Kidney (tissue), 14 donors: ENCODE results near the gene GNB3. TPM values are rescaled to one million over a fixed set of nuclear protein-coding genes. Genes with fewer than 3 reads are reported as not detected.

ENCODE experiments used
- DNase-seq, 5 donors: peaks; one replicate each; pipeline ENCODE4 v3.0.0-alpha.2; 2013 to 2020
- FAIRE-seq: peaks from 2 replicates; lab custom pipeline; 2012; peaks lifted over from hg19 to GRCh38; lab: Jason Lieb, UNC
- H3K27ac ChIP-seq, 2 donors: one replicate each; pipeline ENCODE4 v1.7.0; 2013; ENCODE audit warnings: low read depth in 2 of 2, low read length in 2 of 2, inconsistent platforms in 1 of 2
- H3K27me3 ChIP-seq: one replicate; pipeline ENCODE4 v1.7.1; 2013; ENCODE audit warnings: low read length, inconsistent platforms; ENCODE audit not compliant: control insufficient read depth, insufficient read depth
- H3K36me3 ChIP-seq, 3 donors: one replicate each; pipeline versions ENCODE4 v1.7.0 to v1.7.1; 2013; ENCODE audit warnings: low read length in 3 of 3, control low read depth in 1 of 3, inconsistent platforms in 1 of 3; ENCODE audit not compliant: insufficient read depth in 3 of 3, control insufficient read depth in 2 of 3
- H3K4me1 ChIP-seq, 3 donors: one replicate each; pipeline versions ENCODE4 v1.7.0 to v1.7.1; 2013; ENCODE audit warnings: low read length in 3 of 3, inconsistent platforms in 1 of 3, low read depth in 1 of 3; ENCODE audit not compliant: control insufficient read depth in 2 of 3, insufficient read depth in 2 of 3
- H3K4me3 ChIP-seq, 3 donors: one replicate each; pipeline versions ENCODE4 v1.7.0 to v1.8.1; 2013; ENCODE audit warnings: low read length in 3 of 3, control low read depth in 1 of 3, inconsistent platforms in 1 of 3
- H3K9ac ChIP-seq, 3 donors: one replicate each; pipeline versions ENCODE4 v1.7.0 to v1.7.1; 2013; ENCODE audit warnings: low read length in 3 of 3, control low read depth in 1 of 3, inconsistent platforms in 1 of 3
- H3K9me3 ChIP-seq, 3 donors: one replicate each; pipeline versions ENCODE4 v1.7.0 to v1.7.1; 2013; ENCODE audit warnings: low read length in 3 of 3, control low read depth in 1 of 3, inconsistent platforms in 1 of 3; ENCODE audit not compliant: control insufficient read depth in 2 of 3, insufficient read depth in 1 of 3
- intact Hi-C: fragments of 100-400 bp; cut with DNase I; formaldehyde crosslinking; loops from one replicate; pipeline ENCODE4 v1.11.1; 2022
- polyA plus RNA-seq: library from polyadenylated mRNA; stranded (reverse); fragments of 350-450 nt; fragmentation: Illumina TruSeq; extraction: RNeasy Lipid Tissue Mini Kit (QIAGEN cat#74804); gene quantifications from one replicate; pipeline ENCODE4 v1.2.3, GENCODE V29; 2014; ENCODE audit warnings: low read depth, low replicate concordance; ENCODE audit not compliant: insufficient read depth
- total RNA-seq: library from RNA; stranded (reverse); fragmentation: NEBNext Ultra II Directional; extraction: Animal tissue kit (Norgen Biotek cat#: 25700); gene quantifications from one replicate; pipeline ENCODE4 v1.2.1, GENCODE V29; 2021
- TF ChIP-seq, protein P1 (sequence below): IDR thresholded peaks from 3 replicates; pipeline ENCODE4 v1.5.1; 2012; ENCODE audit warnings: mild to moderate bottlenecking, moderate library complexity, borderline replicate concordance; ENCODE audit not compliant: insufficient read depth; ENCODE audit errors: extremely low read depth
- donor health status: control.
- donor health status: control.
- donor health status: control.
- donor health status: control.
- donor health status: control.
- donor health status: DM: yes; HTN: yes; CAD: no.
- donor health status: Normal renal cell carcinoma (clear cell type).

Gene GNB3
- total and polyA plus RNA-seq, 2 donors from 2014 or later = 1.4 to 2.6 TPM

DNA sequence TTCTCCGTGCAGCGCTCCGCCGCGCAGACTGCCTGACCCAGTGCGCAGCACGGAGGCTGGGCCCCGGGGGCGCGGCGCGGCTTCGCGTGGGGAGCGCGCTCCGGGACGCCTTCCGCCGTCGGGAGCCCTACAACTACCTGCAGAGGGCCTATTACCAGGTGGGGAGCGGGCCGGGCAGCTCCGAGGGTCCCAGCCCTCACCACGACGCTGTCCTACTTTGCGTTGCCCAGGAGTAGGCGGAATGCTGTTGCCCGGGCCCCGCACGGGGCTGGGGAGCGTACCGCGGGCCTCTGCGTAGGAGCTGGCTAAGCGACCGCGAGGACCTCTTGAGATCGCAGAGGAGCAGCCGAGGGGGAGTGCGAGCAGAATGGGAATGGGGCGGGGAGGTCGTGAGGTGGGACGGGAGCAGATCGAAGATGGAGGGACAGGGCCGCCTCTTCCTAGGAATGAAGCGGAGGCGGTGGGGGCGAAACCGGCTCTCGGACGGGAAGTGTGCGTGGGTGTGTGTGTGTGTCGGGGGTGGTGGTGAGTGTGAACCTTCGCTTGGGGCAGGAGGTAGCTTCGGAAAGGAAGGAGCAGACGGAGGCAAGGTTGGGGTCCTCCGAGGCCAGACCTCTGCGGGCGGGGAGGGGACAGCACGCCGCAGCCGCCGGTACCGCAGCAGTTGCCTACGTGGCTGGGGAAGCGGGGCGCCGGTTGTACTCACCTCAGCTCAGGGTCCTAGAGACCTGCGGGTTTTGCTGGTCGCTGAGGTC lies 11.8 kb upstream of the GNB3 start:
- Histone ChIP-seq H3K4me3 (peak overlapping the region; percentile 47 to 81 (median 79)), H3K36me3 (no peaks in the 10 kb centered on the region), H3K27me3 (no peaks in the 10 kb centered on the region), H3K4me1 (peaks cover 0 to 17% (median 0%) of the 10 kb centered on the region in 3 donors), H3K9ac (peak overlapping the region; percentile 59 to 80 (median 68)), H3K9me3 (no peaks in the 10 kb centered on the region), H3K27ac (peak overlapping the region; percentile 20 to 67)
- TF ChIP-seq, protein P1, sequence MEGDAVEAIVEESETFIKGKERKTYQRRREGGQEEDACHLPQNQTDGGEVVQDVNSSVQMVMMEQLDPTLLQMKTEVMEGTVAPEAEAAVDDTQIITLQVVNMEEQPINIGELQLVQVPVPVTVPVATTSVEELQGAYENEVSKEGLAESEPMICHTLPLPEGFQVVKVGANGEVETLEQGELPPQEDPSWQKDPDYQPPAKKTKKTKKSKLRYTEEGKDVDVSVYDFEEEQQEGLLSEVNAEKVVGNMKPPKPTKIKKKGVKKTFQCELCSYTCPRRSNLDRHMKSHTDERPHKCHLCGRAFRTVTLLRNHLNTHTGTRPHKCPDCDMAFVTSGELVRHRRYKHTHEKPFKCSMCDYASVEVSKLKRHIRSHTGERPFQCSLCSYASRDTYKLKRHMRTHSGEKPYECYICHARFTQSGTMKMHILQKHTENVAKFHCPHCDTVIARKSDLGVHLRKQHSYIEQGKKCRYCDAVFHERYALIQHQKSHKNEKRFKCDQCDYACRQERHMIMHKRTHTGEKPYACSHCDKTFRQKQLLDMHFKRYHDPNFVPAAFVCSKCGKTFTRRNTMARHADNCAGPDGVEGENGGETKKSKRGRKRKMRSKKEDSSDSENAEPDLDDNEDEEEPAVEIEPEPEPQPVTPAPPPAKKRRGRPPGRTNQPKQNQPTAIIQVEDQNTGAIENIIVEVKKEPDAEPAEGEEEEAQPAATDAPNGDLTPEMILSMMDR = no peak
- peak; percentile 76 to 84 (median 84) for DNase-seq
- FAIRE-seq = no peak
- intact Hi-C loops = loop anchor here (10.0 kb wide), 1 partner anchor 74 kb away; the partner anchor contains the start of gene MLF2

DNA sequence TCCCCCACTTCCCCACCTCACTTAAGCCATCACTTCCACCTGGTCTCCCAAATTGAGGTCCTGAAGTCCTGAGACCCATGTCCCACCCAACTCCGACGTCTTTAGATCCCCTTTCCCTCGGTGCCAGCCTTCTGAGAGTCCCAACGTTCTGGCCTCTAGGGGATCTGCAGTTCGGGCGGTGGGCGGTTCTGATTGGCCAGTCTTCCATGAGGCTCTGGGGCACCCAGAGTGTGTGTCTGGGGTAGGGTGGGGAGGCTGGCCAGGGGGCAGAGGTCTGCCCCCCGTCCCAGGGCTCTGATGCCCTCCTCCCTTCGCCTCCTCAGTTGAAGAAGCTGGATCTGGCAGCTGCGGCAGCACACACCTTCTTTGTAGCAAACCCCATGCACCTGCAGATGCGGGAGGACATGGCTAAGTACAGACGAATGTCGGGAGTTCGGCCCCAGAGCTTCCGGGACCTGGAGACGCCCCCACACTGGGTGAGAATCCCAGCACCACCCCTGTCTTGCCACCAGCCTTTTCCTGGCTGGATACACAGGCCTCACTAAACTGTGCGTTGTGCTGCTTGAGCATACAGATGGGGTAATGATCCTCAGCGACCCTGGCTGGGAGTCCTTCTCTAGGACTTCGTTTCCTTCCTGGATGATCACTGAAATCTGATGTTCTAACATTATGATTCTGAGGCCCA lies 11.0 kb upstream of the GNB3 start:
- Histone ChIP-seq H3K27me3 (no peaks in the 10 kb centered on the region), H3K27ac (peak overlapping the region; percentile 20 to 67), H3K9ac (peak overlapping the region; percentile 49 to 80 (median 68)), H3K36me3 (no peaks in the 10 kb centered on the region), H3K4me1 (peaks cover 0 to 17% (median 0%) of the 10 kb centered on the region in 3 donors), H3K4me3 (peak overlapping the region; percentile 47 to 81 (median 79)), H3K9me3 (no peaks in the 10 kb centered on the region)
- intact Hi-C loops = loop anchor here (10.0 kb wide), 1 partner anchor 75 kb away; the partner anchor contains the start of gene MLF2
- FAIRE-seq (no peak), DNase-seq (peak in 2 of 5 donors; percentile 54 to 81)
- TF ChIP-seq, protein P1 = no peak

DNA sequence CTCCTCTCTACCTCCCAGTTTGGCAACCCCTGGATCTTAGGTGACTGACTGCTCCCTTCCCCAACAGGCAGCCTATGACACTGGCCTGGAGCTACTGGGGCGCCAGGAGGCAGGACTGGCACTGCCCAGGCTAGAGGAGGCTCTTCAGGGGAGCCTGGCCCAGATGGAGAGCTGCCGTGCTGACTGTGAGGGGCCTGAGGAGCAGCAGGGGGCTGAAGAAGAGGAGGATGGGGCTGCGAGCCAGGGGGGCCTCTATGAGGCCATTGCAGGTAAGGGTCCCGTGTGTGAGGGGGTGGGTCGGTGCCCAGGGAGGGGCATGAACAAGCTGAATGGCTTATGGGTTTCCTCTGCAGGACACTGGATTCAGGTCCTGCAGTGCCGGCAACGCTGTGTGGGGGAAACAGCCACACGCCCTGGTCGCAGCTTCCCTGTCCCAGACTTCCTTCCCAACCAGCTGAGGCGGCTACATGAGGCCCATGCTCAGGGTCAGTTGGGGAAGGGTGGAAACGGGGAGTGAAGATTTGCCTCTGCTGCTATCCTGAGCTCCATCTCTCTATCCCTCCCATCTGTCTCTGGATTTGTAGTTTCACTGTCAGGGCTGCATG lies 10.3 kb upstream of the GNB3 start:
- H3K27ac ChIP-seq = no peak overlapping the region
- peak in 1 of 5 donors; percentile 69 for DNase-seq
- no peak overlapping the region for H3K9ac ChIP-seq
- no peak for FAIRE-seq
- H3K27me3 ChIP-seq = no peaks in the 10 kb centered on the region
- H3K36me3 ChIP-seq = no peaks in the 10 kb centered on the region
- intact Hi-C loops = no loop called here
- peaks cover 0 to 16% (median 0%) of the 10 kb centered on the region in 3 donors for H3K4me1 ChIP-seq
- no peak overlapping the region for H3K4me3 ChIP-seq
- no peaks in the 10 kb centered on the region for H3K9me3 ChIP-seq
- TF ChIP-seq, protein P1 = no peak
